ENCODE results near the gene HIP1. TPM values are rescaled to one million over a fixed set of nuclear protein-coding genes. Genes with fewer than 3 reads are reported as not detected.
A peak's percentile ranks its signal among the peaks of the same experiment; 100 is the strongest.
"Not testable (repeated sequence)": the region's sequence is repeated elsewhere in the genome, so short reads cannot be mapped to it uniquely, and the experiment has no call there.

Gene HIP1
- polyA plus RNA-seq, 1 of the 3 experiments (the other 2 are of a cell fraction) = 11.3 TPM

DNA sequence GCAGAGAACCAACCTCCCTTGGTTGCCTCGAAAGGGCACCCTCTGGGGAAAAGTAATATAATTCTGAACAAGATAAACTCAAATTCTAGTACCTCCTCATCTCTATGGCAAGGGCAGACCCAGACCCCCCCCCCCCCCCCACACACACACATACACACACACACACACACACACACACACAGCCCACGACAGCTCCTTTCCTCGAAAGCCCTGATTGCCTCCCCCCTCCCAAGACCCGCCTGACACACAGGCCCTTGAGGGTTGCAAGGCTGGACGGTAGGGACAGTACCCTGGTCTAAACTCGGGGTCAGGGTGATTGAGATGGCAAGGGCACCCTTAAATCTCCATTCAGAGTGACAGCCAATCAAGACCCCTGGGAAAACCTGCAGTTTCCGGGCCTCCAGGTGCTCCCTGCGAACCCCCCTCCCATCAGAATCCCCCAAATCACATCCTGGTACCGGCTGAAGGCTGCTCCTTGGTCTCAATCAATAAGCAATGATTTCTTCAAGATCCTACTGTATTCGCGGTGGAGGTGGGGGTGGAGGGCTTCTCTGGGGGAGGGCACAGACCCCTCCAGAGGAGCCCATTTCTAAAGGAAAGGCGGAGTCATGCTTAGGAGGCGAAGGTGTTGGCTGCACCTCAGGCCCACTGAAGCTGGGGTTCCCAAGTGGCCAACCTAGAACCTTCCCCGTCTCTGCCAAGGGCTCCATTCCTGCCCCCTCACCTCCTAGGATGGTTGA is 100.7 kb downstream of the HIP1 start:
- Histone ChIP-seq H3K9me2 (no peaks in the 10 kb centered on the region), H3K9me3 (peaks cover 1% of the 10 kb centered on the region; the same call in 1 of the 2 replicates), H3K27me3 (ENCODE audit: insufficient read depth) (no peaks in the 10 kb centered on the region), H3K27ac (ENCODE audit: low read depth in 2 of 2, low read length in 1 of 2) (no peak overlapping the region; a peak in 1 of 4 replicates), H3K79me2 (ENCODE audit: insufficient read depth) (no peaks in the 10 kb centered on the region), H3F3A (replicated peaks; ENCODE audit: insufficient read depth) (no peaks in the 10 kb centered on the region), H3K4me3 (ENCODE audit: low read depth in 2 of 2, low read length in 1 of 2) (peak overlapping the region; percentile 52 to 78), H3K4me2 (peak overlapping the region; percentile 95), H3K36me3 (replicated peaks in 1 of 2; ENCODE audit: control insufficient read depth in 1 of 2, insufficient read depth in 2 of 2, low read length in 1 of 2) (no peaks in the 10 kb centered on the region), H4K20me1 (ENCODE audit: insufficient read depth) (no peaks in the 10 kb centered on the region), H2AFZ (ENCODE audit: low read depth) (peak overlapping the region; percentile 89; the same call in 1 of the 2 replicates), H3K4me1 (ENCODE audit: control insufficient read depth in 1 of 2, insufficient read depth in 2 of 2, low read depth in 1 of 2, low read length in 1 of 2) (peaks cover 0 to 11% of the 10 kb centered on the region in 2 experiments; a peak in 1 of 4 replicates), H3K9ac (peak overlapping the region; percentile 65; the same call in 1 of the 2 replicates)
- POLR2A ChIA-PET = no interaction called here
- 75% methylated on average over 13 of the region's 14 CpGs for WGBS (ENCODE audit: low lambda C conversion rate)
- CTCF ChIA-PET = interaction anchor here (0.6 kb wide), 1 partner anchor 64 kb away, joined by 3 read pairs; no protein-coding TSS in a partner anchor
- TF ChIP-seq RXRA (IDR thresholded peaks at IDR 0.05; ENCODE audit: borderline replicate concordance, low read depth) (no peak), GATA2 (CRISPR knock-in tag; IDR thresholded peaks at IDR 0.05) (no peak), TAF1 (IDR thresholded peaks at IDR 0.05; ENCODE audit: borderline replicate concordance, low read depth, low read length) (no peak), TCF12 (IDR thresholded peaks at IDR 0.05) (no peak), FOXM1 (IDR thresholded peaks at IDR 0.05; ENCODE audit: low read depth) (no peak), MEF2A (IDR thresholded peaks at IDR 0.05; ENCODE audit: borderline replicate concordance, low read depth) (no peak), ELF1 (IDR thresholded peaks at IDR 0.05) (no peak), RCOR1 (IDR thresholded peaks at IDR 0.05; ENCODE audit: low read length) (no peak)
- TF ChIP-seq, protein P1, sequence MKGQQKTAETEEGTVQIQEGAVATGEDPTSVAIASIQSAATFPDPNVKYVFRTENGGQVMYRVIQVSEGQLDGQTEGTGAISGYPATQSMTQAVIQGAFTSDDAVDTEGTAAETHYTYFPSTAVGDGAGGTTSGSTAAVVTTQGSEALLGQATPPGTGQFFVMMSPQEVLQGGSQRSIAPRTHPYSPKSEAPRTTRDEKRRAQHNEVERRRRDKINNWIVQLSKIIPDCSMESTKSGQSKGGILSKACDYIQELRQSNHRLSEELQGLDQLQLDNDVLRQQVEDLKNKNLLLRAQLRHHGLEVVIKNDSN (IDR thresholded peaks at IDR 0.05; ENCODE audit: borderline replicate concordance, low read depth) = no peak
- TF ChIP-seq, protein P2, sequence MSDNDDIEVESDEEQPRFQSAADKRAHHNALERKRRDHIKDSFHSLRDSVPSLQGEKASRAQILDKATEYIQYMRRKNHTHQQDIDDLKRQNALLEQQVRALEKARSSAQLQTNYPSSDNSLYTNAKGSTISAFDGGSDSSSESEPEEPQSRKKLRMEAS (IDR thresholded peaks at IDR 0.05; ENCODE audit: low read depth) = no peak
- DNase-seq = peak; percentile 49

GRCh38 chr7:75635036-75635435 is 103.7 kb downstream of the HIP1 start:
- no peaks in the 10 kb centered on the region for H3K79me2 ChIP-seq (ENCODE audit: insufficient read depth)
- TF ChIP-seq EZH2phosphoT487 (IDR thresholded peaks at IDR 0.05; ENCODE audit: borderline replicate concordance, low read depth) = no peak
- no peak for TF ChIP-seq NRF1 (IDR thresholded peaks at IDR 0.05; ENCODE audit: low read depth, low read length)
- TF ChIP-seq GABPA (IDR thresholded peaks at IDR 0.05; ENCODE audit: low read depth) = no peak
- no peak for TF ChIP-seq RFX5 (IDR thresholded peaks at IDR 0.05; ENCODE audit: low read length)
- TF ChIP-seq ELF1 (IDR thresholded peaks at IDR 0.05) = no peak
- TF ChIP-seq POLR2AphosphoS5 (IDR thresholded peaks at IDR 0.05; ENCODE audit: low read depth, low read length) = no peak
- TF ChIP-seq TAF1 (IDR thresholded peaks at IDR 0.05; ENCODE audit: borderline replicate concordance, low read depth, low read length) = no peak
- no peak for TF ChIP-seq TCF12 (IDR thresholded peaks at IDR 0.05)
- no peak for TF ChIP-seq RCOR1 (IDR thresholded peaks at IDR 0.05; ENCODE audit: low read length)
- TF ChIP-seq, protein P3, sequence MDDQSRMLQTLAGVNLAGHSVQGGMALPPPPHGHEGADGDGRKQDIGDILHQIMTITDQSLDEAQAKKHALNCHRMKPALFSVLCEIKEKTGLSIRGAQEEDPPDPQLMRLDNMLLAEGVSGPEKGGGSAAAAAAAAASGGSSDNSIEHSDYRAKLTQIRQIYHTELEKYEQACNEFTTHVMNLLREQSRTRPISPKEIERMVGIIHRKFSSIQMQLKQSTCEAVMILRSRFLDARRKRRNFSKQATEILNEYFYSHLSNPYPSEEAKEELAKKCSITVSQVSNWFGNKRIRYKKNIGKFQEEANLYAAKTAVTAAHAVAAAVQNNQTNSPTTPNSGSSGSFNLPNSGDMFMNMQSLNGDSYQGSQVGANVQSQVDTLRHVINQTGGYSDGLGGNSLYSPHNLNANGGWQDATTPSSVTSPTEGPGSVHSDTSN (IDR thresholded peaks at IDR 0.05) = no peak
- no peak for TF ChIP-seq NFIC (IDR thresholded peaks at IDR 0.05; ENCODE audit: borderline replicate concordance)
- no peak; the same call in 1 of the 2 replicates for TF ChIP-seq GATA2 (CRISPR knock-in tag; IDR thresholded peaks at IDR 0.05)
- TF ChIP-seq MXI1 (IDR thresholded peaks at IDR 0.05; ENCODE audit: low read depth, low read length) = no peak
- H3K9me2 ChIP-seq = no peaks in the 10 kb centered on the region
- H3F3A ChIP-seq (replicated peaks; ENCODE audit: insufficient read depth) = no peaks in the 10 kb centered on the region
- H3K4me3 ChIP-seq (ENCODE audit: low read depth in 2 of 2, low read length in 1 of 2) = no peak overlapping the region
- POLR2A ChIA-PET = no interaction called here
- H2AFZ ChIP-seq (ENCODE audit: low read depth) = no peak overlapping the region
- H3K9me3 ChIP-seq = no peaks in the 10 kb centered on the region
- DNase-seq = no peak
- peaks cover 0 to 11% of the 10 kb centered on the region in 2 experiments; a peak in 1 of 4 replicates for H3K4me1 ChIP-seq (ENCODE audit: control insufficient read depth in 1 of 2, insufficient read depth in 2 of 2, low read depth in 1 of 2, low read length in 1 of 2)
- no peaks in the 10 kb centered on the region for H3K27me3 ChIP-seq (ENCODE audit: insufficient read depth)
- no peaks in the 10 kb centered on the region for H3K36me3 ChIP-seq (replicated peaks in 1 of 2; ENCODE audit: control insufficient read depth in 1 of 2, insufficient read depth in 2 of 2, low read length in 1 of 2)
- H3K4me2 ChIP-seq = no peak overlapping the region
- H3K9ac ChIP-seq = no peak overlapping the region
- CTCF ChIA-PET = interaction anchor here (0.9 to 1.0 kb wide), 2 partner anchors 16 to 169 kb away, joined by 3 to 4 read pairs; no protein-coding TSS in a partner anchor
- no peak overlapping the region for H3K27ac ChIP-seq (ENCODE audit: low read depth in 2 of 2, low read length in 1 of 2)
- 84% methylated on average over 5 of the region's 5 CpGs for WGBS (ENCODE audit: low lambda C conversion rate)
- no peaks in the 10 kb centered on the region for H4K20me1 ChIP-seq (ENCODE audit: insufficient read depth)

DNA sequence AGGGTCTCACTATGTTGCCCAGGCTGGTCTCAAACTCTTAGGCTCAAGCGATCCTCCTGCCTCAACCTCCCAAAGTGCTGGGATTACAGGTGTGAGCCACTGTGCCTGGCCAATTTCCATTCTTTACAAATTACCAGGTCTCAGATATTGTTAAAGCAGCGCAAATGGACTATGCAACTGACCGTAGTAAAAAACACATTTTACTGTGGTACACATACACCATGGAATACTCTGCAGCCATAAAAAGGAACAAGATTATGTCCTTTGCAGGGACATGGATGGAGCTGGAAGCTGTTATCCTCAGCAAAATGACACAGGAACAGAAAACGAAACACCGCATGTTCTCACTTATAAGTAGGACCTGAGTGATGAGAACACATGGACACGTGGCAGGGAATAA is 106.2 kb downstream of the HIP1 start:
- H3F3A ChIP-seq (replicated peaks; ENCODE audit: insufficient read depth); H3K27ac ChIP-seq (ENCODE audit: low read depth in 2 of 2, low read length in 1 of 2); H3K9me2 ChIP-seq; H3K9me3 ChIP-seq; H3K4me2 ChIP-seq; H3K36me3 ChIP-seq (replicated peaks in 1 of 2; ENCODE audit: control insufficient read depth in 1 of 2, insufficient read depth in 2 of 2, low read length in 1 of 2); H2AFZ ChIP-seq (ENCODE audit: low read depth); H3K79me2 ChIP-seq (ENCODE audit: insufficient read depth); H3K4me1 ChIP-seq (ENCODE audit: control insufficient read depth in 1 of 2, insufficient read depth in 2 of 2, low read depth in 1 of 2, low read length in 1 of 2); H3K4me3 ChIP-seq (ENCODE audit: low read depth in 2 of 2, low read length in 1 of 2); H4K20me1 ChIP-seq (ENCODE audit: insufficient read depth); POLR2A ChIA-PET; H3K27me3 ChIP-seq (ENCODE audit: insufficient read depth); DNase-seq; H3K9ac ChIP-seq; CTCF ChIA-PET: not testable (repeated sequence)
- 88% methylated on average over 6 of the region's 6 CpGs for WGBS (ENCODE audit: low lambda C conversion rate)
